ENCODE measurements around the gene TOB2.

Gene TOB2

GRCh38 chr22:41395531-41396240, 50.9 kb downstream of the TOB2 start:
- DNase-seq: no peak

GRCh38 chr22:41394012-41394356, 52.6 kb downstream of the TOB2 start:
- no peak for DNase-seq

- DNase-seq: no peak
These were observed 59.3 kb downstream of the TOB2 start for GRCh38 chr22:41387341-41387740.

GRCh38 chr22:41384128-41384527, 62.5 kb downstream of the TOB2 start:
- no peak for DNase-seq

All from nucleus accumbens (tissue), 56 donors.